Fibroblast of lung (primary cell): ENCODE data around the gene MNT. TPM values are rescaled to one million over a fixed set of nuclear protein-coding genes. Genes with fewer than 3 reads are reported as not detected.

Experiments used
- DNase-seq, 2 donors: peaks; one replicate each; pipeline versions ENCODE4 v3.0.0 to v3.0.0-alpha.2; 2010; ENCODE audit warnings: low read depth in 2 of 2
- H2AFZ ChIP-seq: 2 replicates; pipeline ENCODE4 v1.5.1; 2012; ENCODE audit warnings: low read length, control low read depth, inconsistent platforms
- H3K27ac ChIP-seq: 2 replicates; pipeline ENCODE4 v1.5.1; 2011; ENCODE audit warnings: low read length, control low read depth; ENCODE audit not compliant: insufficient read depth
- H3K27me3 ChIP-seq: 2 replicates; pipeline ENCODE4 v1.5.1; 2011; ENCODE audit warnings: mild to moderate bottlenecking, low read length; ENCODE audit not compliant: control insufficient read depth, insufficient read depth
- H3K36me3 ChIP-seq: 2 replicates; pipeline ENCODE4 v1.5.1; 2011; ENCODE audit warnings: low read length; ENCODE audit not compliant: control insufficient read depth, insufficient read depth
- H3K4me1 ChIP-seq: 2 replicates; pipeline ENCODE4 v1.5.1; 2011; ENCODE audit warnings: low read length; ENCODE audit not compliant: control insufficient read depth, insufficient read depth; ENCODE audit errors: extremely low read depth
- H3K4me2 ChIP-seq: 2 replicates; pipeline ENCODE4 v1.5.1; 2011; ENCODE audit warnings: low read length, control low read depth; ENCODE audit not compliant: insufficient read depth; ENCODE audit errors: extremely low read depth
- H3K4me3 ChIP-seq, 4 experiments: fragments of 200-600 bp in 1 of 4; sonication (generic) in 1 of 4; replicated peaks in 1 of 4; 2 replicates each; pipeline ENCODE4 v1.5.1; 2011 to 2016; ENCODE audit warnings: low read length in 4 of 4, low read depth in 3 of 4, mild to moderate bottlenecking in 3 of 4, control low read depth in 2 of 4, inconsistent platforms in 1 of 4, mixed read lengths in 1 of 4; ENCODE audit not compliant: insufficient read depth in 1 of 4; ENCODE audit errors: control extremely low read depth in 1 of 4
- H3K79me2 ChIP-seq: 2 replicates; pipeline ENCODE4 v1.5.1; 2012; ENCODE audit warnings: mild to moderate bottlenecking, low read length, inconsistent platforms; ENCODE audit not compliant: control insufficient read depth, insufficient read depth
- H3K9ac ChIP-seq: 2 replicates; pipeline ENCODE4 v1.5.1; 2011; ENCODE audit warnings: mild to moderate bottlenecking, low read length, control low read depth; ENCODE audit not compliant: insufficient read depth
- H3K9me3 ChIP-seq: 2 replicates; pipeline ENCODE4 v1.5.1; 2012; ENCODE audit warnings: low read depth, low read length; ENCODE audit not compliant: control insufficient read depth, insufficient read depth
- H4K20me1 ChIP-seq: 2 replicates; pipeline ENCODE4 v1.5.1; 2011; ENCODE audit warnings: low read length; ENCODE audit not compliant: control insufficient read depth, insufficient read depth; ENCODE audit errors: extremely low read depth
- CTCF ChIP-seq, 2 donors: IDR thresholded peaks in 1 of 2; conservative IDR thresholded peaks in 1 of 2; 1 replicate in 1 of 2; 2 replicates in 1 of 2; pipeline ENCODE4 v1.5.1; 2011 to 2012; ENCODE audit warnings: low read length in 2 of 2, control low read depth in 1 of 2, inconsistent platforms in 1 of 2, low read depth in 1 of 2, mild to moderate bottlenecking in 1 of 2
- EZH2 ChIP-seq: IDR thresholded peaks from 2 replicates; pipeline ENCODE4 v1.5.1; 2012; ENCODE audit warnings: low read length, control low read depth, mild to moderate bottlenecking; ENCODE audit errors: missing control alignments
- polyA plus RNA-seq, 2 donors: library from polyadenylated mRNA; depleted of rRNA in 1 of 2; stranded (reverse) in 1 of 2; unstranded in 1 of 2; fragments of >200 nt; gene quantifications; 2 replicates each; pipeline ENCODE4 v1.2.1, GENCODE V29; 2011 to 2012; ENCODE audit warnings: missing spikeins in 1 of 2
- total RNA-seq: library from RNA; depleted of rRNA; stranded (reverse); fragments of >200 nt; gene quantifications from 2 replicates; pipeline ENCODE4 v1.2.1, GENCODE V29; 2014

MNT gene
- total and polyA plus RNA-seq, 2 donors (not counting 1 experiment from before 2014, with no cell fraction given) = 1.7 to 8.4 TPM

GRCh38 chr17:2386400-2387085 is 14.3 kb downstream of the MNT start:
- DNase-seq = no peak
- Histone ChIP-seq H3K9me3 (no peaks in the 10 kb centered on the region), H3K4me1 (peaks cover 4% of the 10 kb centered on the region), H4K20me1 (no peaks in the 10 kb centered on the region), H3K4me3 (no peak overlapping the region), H3K27ac (no peak overlapping the region), H3K79me2 (peaks cover 2% of the 10 kb centered on the region), H3K9ac (no peak overlapping the region), H3K4me2 (no peak overlapping the region), H3K27me3 (no peaks in the 10 kb centered on the region), H2AFZ (no peak overlapping the region), H3K36me3 (peaks cover 16% of the 10 kb centered on the region)
- TF ChIP-seq EZH2 (no peak), CTCF (conservative IDR thresholded peaks at IDR 0.05 in 1 of 2, IDR thresholded peaks at IDR 0.05 in 1 of 2; ENCODE audit: low read depth in 1 of 2, low read length in 2 of 2) (no peak)

GRCh38 chr17:2385240-2386210 is 15.3 kb downstream of the MNT start:
- no peaks in the 10 kb centered on the region for H3K9me3 ChIP-seq
- H3K4me1 ChIP-seq = no peaks in the 10 kb centered on the region
- H3K4me3 ChIP-seq = no peak overlapping the region
- no peak overlapping the region for H3K27ac ChIP-seq
- no peak overlapping the region for H3K4me2 ChIP-seq
- no peak for TF ChIP-seq CTCF (conservative IDR thresholded peaks at IDR 0.05 in 1 of 2, IDR thresholded peaks at IDR 0.05 in 1 of 2; ENCODE audit: low read depth in 1 of 2, low read length in 2 of 2)
- no peak for TF ChIP-seq EZH2
- H3K9ac ChIP-seq = no peak overlapping the region
- peaks cover 2% of the 10 kb centered on the region for H3K79me2 ChIP-seq
- no peak for DNase-seq
- no peak overlapping the region for H2AFZ ChIP-seq
- H4K20me1 ChIP-seq = no peaks in the 10 kb centered on the region
- H3K27me3 ChIP-seq = no peaks in the 10 kb centered on the region
- H3K36me3 ChIP-seq = peaks cover 16% of the 10 kb centered on the region

GRCh38 chr17:2384439-2385127 is 16.3 kb downstream of the MNT start:
- H3K4me3 ChIP-seq = no peak overlapping the region
- H3K36me3 ChIP-seq = peaks cover 22% of the 10 kb centered on the region
- no peak overlapping the region for H3K27ac ChIP-seq
- peaks cover 1% of the 10 kb centered on the region for H3K79me2 ChIP-seq
- no peak overlapping the region for H2AFZ ChIP-seq
- H3K9me3 ChIP-seq = no peaks in the 10 kb centered on the region
- H3K4me2 ChIP-seq = no peak overlapping the region
- no peak for TF ChIP-seq CTCF (conservative IDR thresholded peaks at IDR 0.05 in 1 of 2, IDR thresholded peaks at IDR 0.05 in 1 of 2; ENCODE audit: low read depth in 1 of 2, low read length in 2 of 2)
- TF ChIP-seq EZH2 = no peak
- no peaks in the 10 kb centered on the region for H4K20me1 ChIP-seq
- no peaks in the 10 kb centered on the region for H3K4me1 ChIP-seq
- no peak overlapping the region for H3K9ac ChIP-seq
- no peaks in the 10 kb centered on the region for H3K27me3 ChIP-seq
- no peak for DNase-seq
